GM19023 (cell line): ENCODE measurements around the gene TFDP2.
"Not testable (repeated sequence)": the region's sequence is repeated elsewhere in the genome, so short reads cannot be mapped to it uniquely, and the experiment has no call there.

ENCODE experiments used
- ATAC-seq: cut with Tn5 transposase; IDR thresholded peaks from one replicate; pipeline ENCODE4 v1.9.1; 2021; ENCODE audit warnings: mild to moderate bottlenecking, moderate library complexity; ENCODE audit not compliant: unreplicated experiment

Gene TFDP2

DNA sequence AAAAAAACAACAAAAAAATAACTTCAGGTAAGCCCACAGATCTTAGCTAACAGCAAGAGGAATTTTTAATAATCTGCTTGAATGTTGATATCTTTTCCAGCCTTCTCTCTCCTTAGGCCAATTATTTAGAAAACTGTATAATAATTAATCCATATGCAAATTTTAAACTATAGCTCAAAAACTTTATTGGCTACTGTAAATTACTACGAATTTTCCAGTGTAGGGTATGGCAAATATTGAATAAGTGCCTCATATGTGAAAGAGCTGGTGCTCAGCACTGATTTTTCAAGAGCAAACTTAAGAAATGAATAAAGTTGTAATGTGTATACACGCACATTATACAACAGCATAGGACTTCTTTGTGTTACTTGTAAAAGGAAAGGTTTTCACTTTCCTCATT is 123.0 kb downstream of the TFDP2 start:
- ATAC-seq: no peak

DNA sequence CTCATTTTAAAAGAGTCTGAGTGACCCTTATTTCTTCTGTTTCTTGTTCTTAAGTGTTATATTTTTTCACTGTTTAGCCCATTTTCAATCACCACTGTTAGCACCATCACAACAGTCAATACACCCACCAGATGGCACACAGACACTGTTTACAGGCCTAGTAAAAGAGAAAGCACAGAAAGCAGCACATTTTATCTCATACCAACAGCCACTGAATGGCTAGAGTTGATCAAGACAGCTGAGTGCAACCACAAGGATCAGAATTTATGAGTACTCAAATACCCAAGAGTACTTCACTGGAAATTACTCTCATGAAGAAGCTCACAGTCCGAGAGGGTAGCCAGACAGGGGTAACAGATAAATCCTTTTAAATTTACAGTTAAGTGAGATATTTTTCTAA is 127.0 kb downstream of the TFDP2 start:
- ATAC-seq: peak; percentile 84

DNA sequence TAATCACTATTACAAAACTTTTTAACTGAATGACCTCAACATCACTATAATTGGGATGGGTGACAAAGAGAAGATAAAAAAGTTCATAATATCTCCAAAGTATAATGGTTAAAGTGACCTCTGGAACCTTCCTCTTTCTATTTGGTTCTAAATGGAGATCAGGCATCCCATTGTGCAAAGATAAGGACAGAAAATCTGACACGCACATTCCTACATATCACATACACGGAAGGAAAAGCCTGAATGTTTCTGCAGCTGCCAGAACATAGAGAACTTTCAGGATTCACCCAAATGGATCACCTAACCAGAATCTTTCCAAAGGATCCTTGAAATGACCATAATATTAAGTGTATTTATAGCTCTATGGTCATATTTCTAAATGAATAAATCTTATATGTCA is 128.2 kb downstream of the TFDP2 start:
- no peak for ATAC-seq

DNA sequence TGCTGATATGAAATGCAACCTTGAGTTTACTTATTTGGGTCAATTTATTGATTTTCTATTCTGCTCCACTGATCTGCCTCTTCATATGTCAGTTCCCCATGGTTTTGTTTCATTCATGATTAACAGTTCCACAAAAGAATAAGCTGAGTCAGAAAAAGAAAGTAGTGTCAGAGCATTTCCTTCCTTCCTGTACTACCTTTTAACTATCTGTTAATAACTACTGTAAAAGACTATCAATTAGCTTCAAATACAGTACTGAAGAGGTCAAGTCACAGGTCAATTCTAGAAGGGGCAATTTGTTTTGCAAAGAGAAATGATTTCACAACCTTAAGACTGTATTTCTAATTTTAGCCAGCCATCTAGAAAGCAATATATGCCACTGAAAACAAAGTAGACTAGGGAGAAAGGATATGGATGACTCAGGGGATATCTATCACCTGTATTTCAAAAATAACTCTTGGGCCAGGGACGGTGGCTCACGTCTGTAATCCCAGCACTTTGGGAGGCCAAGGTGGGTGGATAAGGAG is 129.5 kb downstream of the TFDP2 start:
- peak; percentile 63 for ATAC-seq

DNA sequence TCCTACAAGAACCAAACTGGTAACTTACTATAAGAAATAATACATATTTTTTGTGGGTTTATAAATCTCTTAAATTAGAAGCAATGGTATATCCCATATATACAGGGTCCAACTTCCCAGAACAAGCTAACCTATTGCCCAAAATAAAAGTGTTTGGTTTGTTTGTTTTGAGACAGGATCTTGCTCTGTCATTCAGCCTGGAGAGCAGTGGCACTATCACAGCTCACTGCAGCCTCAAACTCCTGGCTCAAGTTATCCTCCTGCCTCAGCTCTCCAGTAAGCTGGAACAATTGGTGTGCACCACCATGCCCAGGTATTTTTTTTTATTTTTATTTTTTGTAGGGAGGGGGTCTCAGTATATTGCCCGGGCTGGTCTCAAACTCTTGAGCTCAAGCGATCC is 135.4 kb downstream of the TFDP2 start:
- no peak for ATAC-seq

DNA sequence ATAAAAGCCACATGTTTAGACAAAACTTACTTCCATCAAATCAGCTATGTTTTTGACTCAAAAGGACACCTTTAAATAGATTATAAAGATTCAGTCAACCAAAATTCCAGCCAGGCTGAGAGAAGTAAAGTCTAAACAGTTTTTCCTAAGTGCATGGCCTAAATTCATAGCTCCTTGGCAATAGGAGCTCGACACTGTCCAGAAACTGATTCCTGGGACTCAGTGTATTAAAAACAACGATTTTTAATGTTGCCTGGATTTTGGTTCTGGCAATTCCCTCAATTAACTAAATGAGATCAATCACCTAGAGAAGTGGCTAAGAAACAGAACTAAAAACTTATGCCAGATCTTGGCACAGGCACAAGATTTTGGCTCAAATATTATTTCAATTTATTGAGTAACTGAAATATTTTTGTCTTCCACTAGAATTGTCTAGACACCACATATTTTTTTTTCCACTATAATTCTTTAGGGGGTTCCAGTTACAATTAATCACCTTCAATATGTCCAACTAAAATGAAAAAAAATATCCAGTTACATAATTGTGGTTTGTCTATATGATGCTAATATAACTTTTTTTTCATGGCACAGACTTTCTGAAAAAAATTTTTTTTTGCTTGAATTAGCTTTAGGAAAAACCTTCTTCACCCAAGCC is 135.9 kb downstream of the TFDP2 start:
- no peak for ATAC-seq

DNA sequence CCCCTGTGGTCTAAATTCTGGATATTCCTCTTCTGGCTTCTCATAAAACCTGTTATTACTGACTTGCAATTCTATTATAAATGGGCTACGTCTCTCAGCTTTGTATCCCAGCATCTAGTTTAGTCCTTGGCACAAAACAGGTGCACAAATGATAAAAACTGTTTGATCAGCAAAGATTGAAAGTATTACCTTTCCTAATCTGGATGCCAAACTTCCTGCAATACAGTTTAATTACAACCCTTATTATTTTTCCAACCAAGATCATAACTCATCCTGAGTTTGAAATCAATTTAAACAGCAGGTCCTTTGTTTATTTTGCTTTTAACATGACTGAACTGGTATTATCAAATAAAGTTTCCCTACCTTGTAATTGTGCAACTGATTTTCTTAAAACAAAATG is 140.3 kb downstream of the TFDP2 start:
- ATAC-seq: no peak

DNA sequence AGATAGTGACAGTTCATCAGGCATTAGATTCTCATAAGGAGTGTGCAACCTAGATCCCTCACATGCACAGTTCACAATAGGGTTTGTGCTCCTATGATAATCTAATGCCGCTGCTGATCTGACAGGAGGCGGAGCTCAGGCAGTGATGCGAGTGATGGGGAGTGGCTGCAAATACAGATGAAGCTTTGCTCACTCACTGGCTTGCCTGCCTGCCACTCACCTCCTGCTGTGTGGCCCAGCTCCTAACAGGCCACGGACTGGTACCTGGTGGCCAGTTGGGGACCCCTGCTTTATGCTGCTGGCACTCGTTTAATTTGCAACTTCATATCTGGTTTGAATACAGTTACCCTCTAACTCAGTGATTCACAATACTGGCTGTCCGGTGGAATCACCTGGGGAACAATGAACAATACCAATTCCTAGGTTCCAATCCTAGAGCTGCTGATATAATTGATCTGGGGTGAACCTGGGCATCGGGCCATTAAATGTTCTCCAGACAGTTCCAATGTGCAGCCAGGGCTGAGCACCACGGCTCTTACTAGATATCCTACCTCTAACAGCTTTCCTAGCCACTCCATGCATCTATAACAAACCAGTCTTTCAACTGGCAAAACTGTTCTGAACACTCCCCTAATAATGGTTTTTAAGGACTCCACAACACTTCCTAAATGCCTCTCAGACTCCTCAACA is 141.5 kb downstream of the TFDP2 start:
- no peak for ATAC-seq

DNA sequence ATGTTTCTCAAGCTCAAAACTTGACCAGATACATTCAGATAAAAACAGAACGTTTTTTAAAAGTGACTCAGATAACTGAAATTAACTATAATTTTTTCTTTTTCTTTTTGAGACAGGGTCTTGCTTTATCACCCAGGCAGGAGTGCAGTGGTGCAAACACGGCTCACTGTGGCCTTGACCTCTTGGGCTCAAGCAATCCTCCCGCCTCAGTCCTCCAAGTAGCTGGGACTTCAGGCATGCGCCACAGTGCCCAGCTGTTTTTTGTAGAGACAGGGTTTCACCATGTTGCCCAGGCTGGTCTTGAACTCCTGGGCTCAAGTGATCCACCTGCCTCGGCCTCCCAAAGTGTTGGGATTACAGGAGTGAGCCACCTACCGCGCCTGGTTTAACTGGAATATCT is 144.4 kb downstream of the TFDP2 start:
- not testable (repeated sequence) for ATAC-seq

DNA sequence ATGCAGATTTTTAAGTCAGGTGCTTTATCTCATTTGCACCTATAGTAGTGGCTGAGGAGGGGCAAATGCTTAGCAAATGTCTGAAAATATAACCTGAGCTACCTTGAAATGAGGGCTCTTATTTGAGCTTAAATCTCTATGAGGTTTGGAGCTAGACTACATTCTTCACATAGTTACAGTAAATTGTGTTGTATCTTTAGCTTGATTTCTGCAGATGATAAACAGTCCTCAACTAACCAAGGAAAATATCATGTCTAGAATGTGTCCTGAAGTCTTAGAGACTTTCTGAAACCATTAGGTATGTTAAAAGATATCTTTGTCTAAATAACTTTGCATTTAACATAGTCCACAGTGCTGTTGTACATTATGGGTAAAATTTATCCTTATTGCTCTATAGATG is 145.3 kb downstream of the TFDP2 start:
- no peak for ATAC-seq

DNA sequence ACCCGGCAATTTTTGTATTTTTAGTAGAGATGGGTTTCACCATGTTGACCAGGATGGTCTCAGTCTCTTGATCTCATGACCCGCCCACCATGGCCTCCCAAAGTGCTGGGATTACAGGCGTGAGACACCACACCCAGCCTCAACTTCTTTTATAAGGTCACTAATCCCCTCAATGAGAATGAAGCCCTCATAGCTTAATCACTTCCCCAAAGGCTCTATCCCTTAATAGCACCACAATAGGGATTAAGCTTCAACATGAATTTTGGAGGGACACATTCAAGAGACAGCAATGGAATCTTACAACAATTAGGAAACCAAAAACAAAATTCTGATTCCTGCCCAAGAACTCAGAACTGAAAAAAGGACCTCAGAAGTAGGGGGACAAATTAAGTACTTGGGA is 146.1 kb downstream of the TFDP2 start:
- ATAC-seq: no peak

DNA sequence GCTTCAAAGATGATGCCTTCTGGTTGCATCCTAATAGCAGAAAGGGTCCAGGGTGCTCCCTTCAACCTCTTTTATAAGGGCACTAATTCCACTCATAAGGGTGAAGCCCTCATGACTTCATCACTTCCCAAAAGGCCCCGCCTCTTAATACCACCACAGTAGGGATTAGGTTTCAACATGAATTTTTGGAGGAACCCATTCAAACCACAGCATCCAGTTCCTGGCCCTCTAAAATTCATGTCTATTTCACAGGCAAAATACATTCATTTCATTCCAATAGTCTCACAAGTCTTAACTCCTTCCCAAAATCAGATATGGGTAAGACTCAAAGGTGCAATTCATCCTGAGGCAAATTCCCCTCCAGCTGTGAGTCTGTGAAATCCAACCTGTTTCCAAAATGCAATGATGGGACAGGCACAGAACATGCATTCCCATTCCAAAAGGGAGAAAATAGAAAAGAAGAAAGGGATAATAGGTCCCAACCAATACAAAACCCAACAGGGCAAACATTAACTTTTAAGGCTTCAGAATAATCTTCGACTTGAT is 148.9 kb downstream of the TFDP2 start:
- ATAC-seq: no peak

DNA sequence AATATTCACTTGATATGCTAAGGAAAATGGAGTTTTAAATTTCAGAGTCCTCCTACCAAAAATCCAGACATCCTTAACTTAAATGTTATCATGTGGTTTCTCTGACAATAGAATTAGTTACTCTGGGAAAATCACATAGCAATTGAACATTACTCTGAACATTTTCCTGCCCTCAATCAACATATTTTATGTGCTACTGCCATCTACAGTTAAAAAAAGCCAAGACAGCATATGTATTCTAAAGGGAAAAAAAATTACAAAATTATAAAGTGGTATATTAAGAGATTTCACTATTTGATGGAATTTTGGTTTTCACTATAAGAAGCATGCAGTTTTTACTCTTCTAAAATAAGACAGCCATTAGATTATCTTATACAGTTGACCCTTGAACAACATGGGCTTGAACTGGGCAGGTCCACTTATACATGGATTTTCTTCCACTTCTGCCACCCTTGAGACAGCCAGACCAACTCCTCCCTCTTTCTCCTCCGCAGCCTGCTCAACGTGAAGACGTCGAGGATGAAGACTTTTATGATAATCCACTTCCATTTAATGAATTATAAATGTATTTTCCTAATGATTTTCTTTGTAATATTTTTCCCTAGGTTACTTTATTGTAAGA is 150.6 kb downstream of the TFDP2 start:
- no peak for ATAC-seq

DNA sequence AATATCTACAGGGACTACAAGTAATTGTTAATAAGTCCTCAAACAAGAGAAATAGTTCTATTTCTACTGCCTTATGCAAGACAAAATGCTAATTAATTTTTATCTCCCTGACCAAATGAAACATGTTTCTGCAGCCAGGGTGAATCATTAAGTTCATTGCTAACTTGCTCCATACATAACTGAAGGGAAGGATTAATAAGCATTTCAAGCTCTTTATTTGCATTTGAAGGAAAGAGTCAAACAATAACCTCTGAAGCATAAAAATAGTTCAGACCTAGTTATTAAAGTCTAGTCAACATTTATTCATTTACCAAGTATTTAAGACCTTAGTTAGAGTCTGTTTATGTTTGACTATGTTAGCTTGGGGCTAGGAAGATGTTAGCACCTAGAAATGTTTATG is 152.9 kb downstream of the TFDP2 start:
- ATAC-seq: no peak

DNA sequence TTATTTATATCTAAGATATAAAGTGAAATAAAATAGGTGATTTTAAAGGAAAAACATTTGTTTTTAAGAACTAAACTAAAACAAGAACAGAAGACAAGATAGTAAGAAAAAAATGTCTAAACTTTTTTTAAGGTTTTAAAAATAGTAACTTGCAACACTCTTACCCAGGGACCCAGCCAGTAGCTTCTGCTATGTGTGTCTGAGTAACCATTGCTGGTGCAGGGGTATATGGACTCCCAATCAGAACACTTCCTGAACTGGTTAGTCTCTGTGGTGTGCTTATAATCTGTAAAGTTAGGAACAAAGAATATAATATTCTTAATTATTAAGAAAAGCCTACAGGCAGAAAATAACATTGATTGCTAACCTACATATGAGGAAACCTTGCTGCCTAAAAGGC is 154.5 kb downstream of the TFDP2 start:
- no peak for ATAC-seq

DNA sequence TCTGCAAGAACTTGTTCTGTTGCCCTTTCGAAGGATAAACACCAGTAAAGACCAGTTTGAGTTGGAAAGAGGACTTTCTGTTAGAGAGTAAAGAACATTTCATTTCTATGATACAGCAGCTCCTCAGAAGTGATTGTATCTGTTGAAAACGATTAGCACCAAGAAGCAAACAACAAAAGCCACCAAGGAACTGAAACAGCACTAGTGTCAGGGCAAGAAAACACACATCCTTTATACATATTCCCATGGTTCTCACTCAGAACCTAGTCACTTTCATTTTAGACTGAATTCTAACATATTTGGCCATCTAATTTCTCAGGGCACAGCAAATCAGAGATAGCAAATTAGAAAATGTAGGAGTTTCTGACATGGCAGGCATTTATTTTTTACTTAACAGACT is 156.8 kb downstream of the TFDP2 start:
- peak; percentile 48 for ATAC-seq

DNA sequence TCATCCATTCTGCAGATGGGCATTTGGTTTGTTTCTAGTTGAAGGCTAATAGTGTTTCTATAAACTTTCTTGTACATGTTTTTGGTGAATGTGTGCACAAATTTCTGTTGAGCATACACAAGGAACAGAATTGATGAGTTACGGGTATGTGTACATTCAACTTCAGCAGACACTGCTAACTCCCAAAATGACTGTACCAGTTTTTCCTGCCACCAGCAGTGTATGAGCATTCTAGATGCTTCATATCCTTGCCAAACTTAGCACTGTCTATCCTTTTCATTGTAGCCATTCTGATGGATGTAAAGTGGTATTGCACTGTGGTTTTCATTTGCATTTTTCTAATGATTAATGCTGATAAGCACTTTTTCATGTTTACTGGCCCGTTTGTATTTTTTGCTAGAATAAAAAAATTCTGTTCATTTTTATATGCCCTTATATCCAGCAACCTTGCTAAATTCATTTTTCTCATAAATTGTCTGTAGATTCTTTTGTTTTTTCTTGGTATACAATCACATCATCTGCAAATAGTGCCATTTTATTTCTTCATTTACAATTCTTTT is 162.7 kb downstream of the TFDP2 start:
- no peak for ATAC-seq

DNA sequence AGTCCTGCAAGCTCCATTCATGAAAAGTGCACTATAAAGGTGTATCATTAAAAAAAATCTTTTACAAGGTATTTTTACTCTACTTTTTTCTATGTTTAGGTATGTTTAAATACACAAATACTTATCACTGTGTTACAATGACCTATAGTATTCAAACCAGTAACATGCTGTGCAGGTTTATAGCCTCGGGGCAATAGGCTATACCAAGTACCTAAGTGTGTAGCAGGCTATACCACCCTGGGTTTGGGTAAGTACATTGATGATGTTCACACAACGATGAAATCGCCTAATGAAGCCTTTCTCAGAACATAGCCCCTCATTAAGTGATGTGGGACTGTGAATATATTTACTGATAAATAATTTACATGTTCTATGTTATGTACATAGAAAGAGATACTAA is 168.3 kb downstream of the TFDP2 start:
- ATAC-seq: no peak

DNA sequence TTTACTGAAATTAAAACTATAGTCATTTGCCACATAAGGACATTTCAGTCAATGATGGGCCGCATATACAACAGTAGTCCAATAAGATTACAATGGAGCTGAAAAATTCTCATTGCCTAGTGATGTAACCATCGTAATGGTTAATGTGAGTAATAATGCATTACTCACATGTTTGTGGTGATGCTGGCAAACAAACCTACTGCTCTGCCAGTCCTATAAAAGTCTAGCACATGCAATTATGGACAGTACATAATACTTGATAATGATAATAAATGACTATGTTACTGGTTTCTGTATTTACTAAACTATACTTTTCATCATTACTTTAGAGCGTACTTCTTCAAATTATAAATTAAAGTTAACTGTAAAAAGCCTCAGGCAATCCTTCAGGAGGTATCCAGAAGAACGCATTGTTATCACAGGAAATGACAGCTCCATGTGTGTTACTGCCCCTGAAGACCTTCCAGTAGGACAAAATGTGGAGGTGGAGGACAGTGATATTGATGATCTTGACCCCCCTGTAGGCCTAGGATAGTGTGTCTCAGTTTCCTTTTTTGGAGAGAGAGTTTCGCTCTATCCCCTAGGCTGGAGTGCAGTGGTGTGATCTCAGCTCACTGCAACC is 170.2 kb downstream of the TFDP2 start:
- no peak for ATAC-seq

DNA sequence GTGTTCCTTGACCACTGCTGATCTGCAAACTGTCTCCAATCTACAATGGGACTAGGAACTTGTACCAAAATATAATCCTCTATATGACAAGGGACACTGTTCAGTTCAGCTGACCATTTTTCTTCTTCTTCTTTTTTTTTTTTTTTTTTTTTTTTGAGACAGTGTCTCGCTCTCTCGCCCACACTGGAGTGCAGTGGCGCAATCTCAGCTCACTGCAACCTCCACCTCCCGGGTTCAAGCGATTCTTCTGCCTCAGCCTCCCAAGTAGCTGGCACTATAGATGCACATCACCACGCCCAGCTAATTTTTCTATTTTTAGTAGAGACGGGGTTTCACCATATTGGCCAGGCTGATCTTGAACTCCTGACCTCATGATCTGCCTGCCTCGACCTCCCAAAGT is 174.6 kb downstream of the TFDP2 start:
- ATAC-seq: not testable (repeated sequence)

DNA sequence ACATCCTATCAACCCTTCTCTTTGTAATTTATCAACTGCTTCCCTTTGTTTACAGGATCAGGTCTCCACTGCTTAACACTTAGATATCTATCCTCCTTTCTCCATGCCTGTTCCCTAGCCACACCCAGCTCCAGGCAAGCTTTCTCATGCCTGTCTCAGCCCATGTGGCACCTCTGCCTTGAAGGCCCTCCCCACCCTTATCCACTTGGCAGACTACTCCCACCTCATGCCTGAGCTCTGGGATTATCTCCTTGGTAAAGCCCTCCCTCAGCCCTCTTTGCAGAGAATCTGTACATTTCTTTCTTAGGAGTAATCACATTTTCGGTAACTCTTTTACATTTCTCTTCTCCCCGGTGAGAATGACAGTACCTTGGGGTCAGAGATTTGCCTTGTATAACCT is 176.9 kb downstream of the TFDP2 start:
- no peak for ATAC-seq
